ENCODE data around the gene GOLGA6L6.
"Not testable (repeated sequence)": the region's sequence is repeated elsewhere in the genome, so short reads cannot be mapped to it uniquely, and the experiment has no call there.

Gene GOLGA6L6

GRCh38 chr15:20492598-20492997 is 49.0 kb downstream of the GOLGA6L6 start:
- H3K36me3 ChIP-seq (replicated peaks); H3K27me3 ChIP-seq (replicated peaks); H3K27ac ChIP-seq; H3K4me3 ChIP-seq (ENCODE audit: low read depth, low read length); DNase-seq; in situ Hi-C loops (cut with HindIII; ENCODE audit: low pct_ligation_motif_present, low sequenced_read_pairs): not testable (repeated sequence)

GRCh38 chr15:20489320-20489719 is 52.3 kb downstream of the GOLGA6L6 start:
- DNase-seq: not testable (repeated sequence)

More at GRCh38 chr15:20489320-20489719, 52.3 kb downstream of the GOLGA6L6 start:
- H3K36me3 ChIP-seq (replicated peaks); H3K4me3 ChIP-seq (ENCODE audit: low read depth, low read length); H3K27me3 ChIP-seq (replicated peaks); in situ Hi-C loops (cut with HindIII; ENCODE audit: low pct_ligation_motif_present, low sequenced_read_pairs); H3K27ac ChIP-seq: not testable (repeated sequence)
